NCI-H510A treated with DMSO at 0.1 percent for 48 hours (cell line): ENCODE results near the gene SEC24B.

Experiments used
- DNase-seq: peaks from one replicate; lab custom pipeline; 2025; lab: John Stamatoyannopoulos, UW

The SEC24B gene

DNA sequence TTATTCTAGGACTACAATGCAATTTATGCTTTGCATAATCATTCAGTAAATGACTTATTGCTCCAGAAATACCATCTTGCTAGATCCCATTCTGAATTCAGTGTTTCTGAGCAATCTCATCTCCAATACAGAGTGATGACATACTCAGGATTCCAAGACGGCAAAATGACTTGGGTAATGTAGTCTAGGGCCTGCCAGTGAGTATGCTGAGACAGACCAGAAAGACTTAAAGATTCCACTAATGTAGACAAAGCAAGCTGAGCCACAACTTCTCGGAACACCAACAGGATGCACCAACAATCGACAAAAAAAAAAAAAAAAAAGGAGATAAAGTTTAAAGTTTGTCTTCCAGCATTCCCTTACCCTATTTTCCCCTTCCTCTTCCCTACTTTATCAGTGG is 919 bp upstream of the SEC24B start:
- no peak for DNase-seq

DNA sequence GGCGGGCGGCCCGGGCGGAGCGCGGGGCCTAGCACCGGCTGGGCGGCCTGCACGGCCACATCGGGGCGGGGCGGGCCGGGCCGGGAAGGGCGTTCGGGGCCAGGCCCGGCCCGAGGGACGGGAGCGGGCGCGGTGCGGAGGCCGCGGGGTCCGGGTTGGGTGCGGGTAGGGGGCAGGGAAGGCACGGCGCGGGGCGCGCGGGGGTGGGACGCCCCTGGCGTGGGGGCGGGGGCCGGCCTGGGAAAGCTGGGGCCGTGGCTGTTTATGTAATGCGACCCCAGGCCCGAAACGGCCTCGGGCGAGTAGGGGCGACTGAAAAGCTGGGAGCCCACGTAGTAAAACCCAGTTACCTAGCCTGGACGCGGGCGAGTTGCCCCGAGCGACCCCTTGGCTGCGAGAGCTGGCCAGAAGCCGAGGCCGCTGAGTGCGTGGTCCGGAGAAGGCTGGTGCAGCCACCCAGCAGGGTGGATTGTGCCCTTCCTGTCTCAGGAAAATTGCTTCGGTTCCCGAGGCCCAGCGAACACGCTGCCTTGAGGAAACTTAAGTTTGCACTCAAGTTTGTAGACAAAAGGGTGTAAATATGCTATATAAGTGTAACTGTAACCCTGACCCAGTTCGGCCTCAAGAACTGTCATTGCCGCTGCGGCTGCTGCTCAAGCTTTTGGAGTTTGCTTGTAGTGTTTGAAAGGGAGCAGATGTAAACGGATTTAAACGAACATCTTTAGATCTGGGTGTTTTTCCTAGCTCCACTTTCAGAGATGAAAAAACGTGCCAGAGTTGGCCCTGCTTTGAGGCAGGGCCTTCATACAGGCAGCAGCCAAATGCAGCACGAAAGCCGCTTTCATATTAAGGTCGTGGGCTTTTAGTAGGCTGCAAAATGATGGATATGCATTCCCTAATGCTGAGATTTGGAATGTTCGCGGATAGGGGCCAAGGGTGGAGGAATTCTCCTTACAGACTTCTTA is 674 bp downstream of the SEC24B start:
- DNase-seq: no peak

DNA sequence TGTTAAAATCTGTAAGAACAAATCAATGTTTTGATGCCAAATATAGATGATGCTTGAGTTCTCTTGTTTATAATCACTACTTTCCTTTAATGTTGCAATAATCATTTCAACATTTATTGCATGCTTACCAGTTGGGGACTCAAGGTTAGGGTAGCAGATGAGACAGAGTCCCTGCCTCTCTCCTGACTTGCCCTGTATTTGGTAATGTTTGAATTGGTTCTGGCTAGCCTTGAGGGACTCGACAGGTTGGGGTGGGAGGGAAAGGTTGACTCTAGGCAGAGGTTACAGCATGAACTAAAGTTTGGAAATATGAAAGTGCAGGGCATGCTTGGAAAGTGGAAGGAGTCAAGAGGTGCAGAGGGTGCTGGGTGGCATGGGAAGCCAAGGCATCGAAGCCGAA is 2.0 kb downstream of the SEC24B start:
- no peak for DNase-seq

DNA sequence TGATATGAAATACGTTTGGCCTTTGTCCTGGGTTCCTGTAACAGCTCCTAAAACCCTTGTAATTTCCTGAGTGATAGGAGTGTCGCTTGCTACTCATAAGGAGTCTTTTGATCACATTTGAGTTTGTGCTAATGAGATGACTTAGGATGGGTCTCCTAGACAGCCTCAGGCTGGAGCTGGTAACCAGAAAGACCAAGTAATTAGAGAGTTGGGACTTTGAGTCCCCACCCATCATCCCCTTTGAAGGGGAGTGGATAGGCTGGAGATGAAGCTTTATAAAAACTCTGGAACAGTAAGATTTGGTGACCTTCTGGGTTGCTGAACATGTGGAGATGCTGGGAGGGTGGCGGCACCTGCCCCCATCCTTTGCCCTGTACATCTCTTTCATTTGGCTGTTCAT is 2.9 kb downstream of the SEC24B start:
- DNase-seq: no peak

DNA sequence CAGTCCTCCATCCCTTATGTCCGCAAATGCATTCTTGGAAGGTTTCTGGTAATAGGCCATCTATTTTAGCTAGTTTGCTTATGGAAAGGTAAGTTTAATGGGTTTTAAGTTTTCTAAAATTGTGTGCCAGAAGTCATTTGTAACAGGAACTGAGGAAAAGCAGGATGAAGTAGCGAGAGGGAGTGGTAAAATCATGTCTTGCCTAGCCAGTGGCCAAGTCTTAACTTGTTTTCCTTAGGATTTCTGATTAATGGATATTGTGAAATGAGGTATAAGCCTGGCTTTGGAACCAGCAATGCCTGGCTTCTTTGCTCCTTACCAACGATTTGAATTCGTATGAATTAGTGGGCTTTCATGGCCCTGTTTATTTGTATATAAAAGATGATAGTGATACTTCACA is 7.3 kb downstream of the SEC24B start:
- DNase-seq: no peak

DNA sequence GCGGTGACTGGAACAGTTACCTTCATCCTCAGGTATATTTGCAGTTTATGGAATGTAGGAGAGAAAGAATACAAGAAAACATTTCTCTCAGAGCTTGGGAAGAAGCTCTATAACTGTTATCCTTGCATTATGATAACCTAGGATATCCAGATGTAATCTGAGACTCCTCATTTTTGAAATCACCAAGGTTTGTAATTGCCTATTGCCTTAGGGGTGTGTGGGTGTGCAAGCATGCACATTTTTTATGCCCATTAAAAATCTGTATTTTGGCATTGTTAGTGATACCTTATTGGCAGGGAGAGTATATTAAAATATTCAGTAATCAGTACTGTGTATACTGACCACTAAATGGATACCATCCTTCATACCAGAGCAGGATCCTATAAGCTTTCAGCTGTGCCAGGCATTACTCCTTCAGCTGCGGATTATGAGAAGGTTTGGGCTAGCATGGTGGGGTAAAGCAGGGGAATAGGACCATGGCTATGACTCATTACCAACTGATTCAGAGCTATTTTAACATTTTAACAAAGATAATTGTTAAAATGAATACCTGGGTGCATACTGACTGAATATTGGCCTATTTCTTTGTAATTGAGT is 8.3 kb downstream of the SEC24B start:
- DNase-seq: no peak

DNA sequence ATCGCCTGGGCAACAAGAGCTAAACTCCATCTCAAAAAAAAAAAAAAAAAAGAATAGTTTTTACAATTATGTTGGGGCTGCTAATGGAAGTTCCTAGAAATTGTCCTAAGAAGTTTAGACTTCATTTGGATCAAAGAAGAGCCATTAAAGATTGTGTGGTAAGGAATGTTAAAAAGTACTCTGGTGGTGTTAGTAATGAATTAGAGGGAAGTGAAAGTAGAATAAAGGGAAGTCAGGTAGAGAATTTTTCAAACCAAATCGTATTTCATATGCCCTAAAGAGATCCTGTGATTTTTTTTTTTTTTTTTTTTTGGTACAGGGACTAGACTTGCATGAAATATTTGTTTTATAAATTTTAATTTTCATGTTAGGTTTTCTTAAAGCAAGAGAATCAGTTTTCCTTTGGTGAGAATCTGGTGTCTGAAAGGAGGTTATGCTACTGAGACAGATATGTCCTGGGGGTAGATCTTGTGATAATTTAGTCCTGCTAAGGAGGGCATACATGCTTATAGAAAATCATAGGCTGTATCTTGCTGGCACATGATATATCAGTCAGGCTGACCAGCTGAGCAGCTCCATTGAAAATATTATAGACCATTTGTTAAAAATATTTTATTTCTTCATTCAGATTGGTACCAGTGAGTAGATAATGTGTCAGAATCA is 10.7 kb downstream of the SEC24B start:
- no peak for DNase-seq

DNA sequence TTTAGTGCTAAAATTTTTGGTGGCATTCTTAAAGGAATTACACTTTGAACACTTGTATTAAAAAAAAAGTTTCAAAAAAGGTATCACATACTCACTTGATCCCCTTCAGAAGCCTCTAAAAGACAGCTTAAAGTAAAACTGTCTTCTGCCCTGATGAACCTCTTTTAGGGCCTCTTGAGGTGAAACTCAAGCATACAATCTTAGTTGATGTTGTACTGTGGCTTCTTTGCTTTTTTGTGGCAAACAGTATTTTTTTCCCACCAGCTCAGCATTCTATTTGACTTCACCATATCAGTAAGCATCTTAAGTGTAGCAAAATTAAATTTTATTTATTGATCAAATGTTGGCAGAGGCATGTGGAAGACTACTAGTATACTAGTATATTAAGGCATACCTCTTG is 13.7 kb downstream of the SEC24B start:
- DNase-seq: no peak

DNA sequence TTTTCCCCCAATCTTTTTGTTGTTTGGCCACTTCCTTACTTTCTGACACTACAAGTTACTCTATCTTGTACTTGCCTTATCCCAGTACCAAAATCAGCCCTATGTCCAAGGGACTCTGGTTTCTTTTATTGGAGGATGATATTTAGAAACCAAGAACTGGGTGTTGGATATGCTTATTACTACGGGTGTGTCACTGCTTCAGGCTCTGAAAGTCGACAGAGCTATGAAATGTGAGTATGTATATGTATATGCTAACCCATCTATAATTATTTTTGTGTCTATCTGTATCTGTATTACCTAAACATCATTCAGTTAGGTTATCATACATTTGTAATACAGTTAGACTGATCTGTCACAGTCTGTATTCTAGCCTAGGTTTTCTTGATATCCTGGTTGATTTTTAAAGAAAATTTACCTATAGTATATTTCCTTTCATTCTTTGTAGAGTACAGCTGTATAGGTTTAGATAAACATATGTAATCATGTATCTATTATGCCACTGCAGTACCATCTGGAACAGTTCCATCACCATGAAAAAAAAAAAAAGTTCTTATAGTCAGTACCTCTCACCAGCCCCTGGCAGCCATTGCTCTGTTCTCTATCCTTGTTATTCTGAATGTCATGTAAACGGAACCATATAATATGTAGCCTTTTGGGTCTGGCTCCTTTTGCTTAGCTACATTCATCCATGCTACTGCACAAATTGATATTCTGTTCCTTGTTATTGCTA is 18.1 kb downstream of the SEC24B start:
- no peak for DNase-seq

DNA sequence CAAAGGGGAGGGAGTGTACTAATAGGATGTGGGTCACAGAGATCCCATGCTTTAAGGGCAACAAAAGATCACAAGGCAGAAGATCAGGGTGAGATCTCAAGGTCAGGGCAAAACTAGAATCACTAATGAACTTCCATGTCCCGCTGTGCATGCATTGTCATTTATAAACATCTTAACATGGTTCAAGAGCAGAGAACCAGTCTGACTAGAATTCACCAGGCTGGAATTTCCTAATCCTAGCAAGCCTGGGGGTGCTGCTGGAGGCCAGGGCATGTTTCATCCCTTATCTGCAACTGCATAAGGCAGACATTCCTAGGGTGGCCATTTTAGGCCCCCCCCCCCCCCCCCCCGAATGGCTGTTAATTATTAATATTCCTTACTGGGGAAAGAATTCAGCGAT is 19.5 kb downstream of the SEC24B start:
- DNase-seq: peak; percentile 6

DNA sequence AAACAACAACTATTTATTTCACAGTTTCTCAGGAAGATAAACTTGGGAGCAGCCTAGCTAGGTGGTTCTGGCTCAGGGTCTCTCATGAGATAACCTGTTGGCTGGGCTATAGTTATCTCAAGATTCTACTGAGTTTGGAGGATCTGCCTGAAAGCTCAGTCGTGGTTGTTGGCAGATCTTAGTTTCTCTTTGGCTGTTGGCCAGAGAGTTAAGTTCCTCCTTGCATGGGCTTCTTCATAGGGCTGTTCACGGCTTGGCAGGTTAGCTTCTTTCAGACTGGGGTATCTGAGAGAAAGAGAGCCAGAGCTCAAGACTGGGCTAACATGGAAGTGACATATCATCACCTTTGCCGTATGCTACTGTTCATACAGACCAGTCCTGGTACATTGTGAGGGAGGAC is 28.7 kb downstream of the SEC24B start:
- DNase-seq: no peak

DNA sequence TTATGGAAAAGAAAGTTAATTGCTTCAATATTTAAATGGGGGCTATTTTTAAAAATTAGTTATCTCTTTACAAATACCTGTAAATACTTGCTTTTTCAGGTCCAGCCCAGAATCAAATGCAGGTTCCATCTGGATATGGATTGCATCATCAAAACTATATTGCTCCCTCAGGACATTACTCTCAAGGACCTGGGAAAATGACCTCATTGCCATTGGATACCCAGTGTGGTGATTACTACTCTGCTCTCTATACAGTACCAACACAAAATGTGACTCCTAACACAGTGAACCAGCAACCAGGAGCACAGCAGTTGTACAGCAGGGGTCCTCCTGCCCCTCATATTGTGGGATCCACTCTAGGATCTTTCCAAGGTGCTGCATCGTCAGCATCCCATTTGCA is 29.2 kb downstream of the SEC24B start:
- DNase-seq: no peak

DNA sequence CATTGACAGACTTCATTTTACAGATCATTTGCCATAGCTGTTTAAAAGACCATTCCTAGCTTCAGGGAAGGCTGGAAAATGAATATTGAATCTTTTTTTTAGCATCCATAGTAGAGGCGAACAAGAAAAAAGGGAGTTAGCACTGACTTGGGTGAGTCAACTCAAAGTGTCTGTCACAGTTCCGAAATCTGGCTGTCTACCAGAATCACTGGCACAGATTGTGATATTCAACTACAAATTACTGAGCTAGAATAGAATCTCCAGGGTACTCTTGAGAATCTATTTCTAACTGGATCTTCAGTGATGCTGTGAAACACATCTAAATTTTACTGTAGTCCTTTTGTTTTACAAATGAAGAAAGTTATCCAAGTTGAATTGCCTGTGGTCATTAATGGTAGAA is 31.5 kb downstream of the SEC24B start:
- DNase-seq: no peak

DNA sequence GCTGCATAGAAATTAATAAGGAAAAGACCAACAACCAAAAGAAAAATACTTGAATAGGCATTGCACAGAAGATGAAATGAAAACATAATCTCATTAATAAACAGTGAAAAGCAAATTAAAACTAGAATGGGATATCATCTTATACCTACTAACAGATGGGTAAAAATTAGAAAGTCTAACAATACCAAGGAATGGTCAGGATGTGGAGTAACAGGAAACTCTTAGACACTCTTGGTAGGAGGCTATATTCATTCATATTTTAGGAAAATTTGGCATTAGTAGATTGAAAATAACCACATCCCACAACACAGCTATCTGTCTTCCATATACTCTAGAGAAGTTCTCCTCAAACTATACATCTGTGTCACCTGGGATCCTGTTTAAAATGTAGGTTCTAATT is 36.3 kb downstream of the SEC24B start:
- no peak for DNase-seq

DNA sequence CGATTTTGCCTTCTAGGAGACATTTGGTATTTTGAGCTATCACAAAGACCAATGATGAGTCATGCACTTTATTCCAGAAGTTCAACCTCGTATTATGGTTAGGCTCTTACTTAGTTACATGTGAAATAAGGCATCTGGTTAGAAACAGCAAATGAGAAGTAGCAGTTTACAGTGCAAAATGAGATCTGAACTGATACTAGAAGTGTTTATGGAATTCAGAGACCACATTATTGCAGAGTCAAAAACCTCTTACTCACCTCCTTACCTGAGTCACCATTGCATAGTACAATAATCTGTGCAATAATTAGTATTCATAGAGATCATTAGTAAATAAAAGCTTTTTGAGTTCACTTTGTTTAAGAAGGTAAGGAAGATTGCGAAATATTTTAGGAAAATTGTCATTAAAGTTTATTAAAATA is 38.7 kb downstream of the SEC24B start:
- DNase-seq: no peak

DNA sequence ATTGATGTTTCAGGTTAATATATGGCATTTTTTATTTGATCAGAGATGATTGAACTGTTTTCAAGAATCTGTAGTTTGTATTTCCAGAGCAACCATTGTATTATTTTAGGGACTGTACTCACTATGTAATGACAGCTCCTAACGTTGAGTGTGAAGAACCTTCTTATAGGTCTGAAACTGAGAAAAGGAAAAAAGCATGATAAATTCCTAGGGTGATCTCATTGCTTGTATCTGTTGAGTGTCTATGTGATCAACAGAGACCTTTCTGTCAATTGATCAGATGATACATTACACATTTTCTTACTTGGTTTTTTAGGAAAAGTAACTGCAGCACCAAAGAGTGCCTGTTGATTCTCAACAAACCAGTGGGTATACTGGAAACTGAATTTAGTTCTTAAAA is 40.2 kb downstream of the SEC24B start:
- no peak for DNase-seq

DNA sequence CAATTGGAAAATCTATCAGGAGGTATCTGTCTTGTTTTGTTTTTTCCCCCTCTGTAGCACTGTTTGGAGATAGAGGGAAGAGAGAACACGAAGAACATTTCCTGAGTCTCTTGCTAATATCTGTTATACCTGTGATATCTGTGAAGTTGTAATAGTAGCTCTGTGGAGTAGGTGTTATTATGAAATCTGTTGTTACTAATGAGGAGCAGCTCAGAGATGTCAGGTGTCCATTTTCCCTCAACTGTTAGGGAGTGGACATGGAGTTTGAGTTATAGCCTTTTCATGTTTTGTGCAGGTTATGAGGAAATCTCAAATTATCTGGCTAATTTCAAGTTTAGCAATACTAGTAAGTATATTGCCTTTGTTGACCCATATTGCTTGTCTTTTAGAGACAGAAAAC is 52.4 kb downstream of the SEC24B start:
- DNase-seq: no peak

DNA sequence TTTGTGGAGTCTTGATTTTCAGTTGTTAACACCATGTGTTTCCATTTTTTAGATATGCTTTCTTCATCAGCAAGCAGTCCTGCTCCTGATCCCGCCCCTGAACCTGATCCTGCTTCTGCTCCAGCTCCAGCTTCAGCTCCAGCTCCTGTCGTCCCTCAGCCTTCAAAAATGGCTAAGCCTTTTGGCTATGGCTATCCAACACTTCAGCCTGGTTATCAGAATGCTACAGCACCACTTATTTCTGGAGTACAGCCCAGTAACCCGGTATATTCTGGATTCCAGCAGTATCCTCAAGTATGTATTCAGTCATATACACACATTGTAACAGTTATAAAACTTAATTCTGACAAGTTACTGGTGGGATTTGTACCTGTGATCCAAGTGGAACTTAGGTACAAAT is 60.9 kb downstream of the SEC24B start:
- DNase-seq: no peak

DNA sequence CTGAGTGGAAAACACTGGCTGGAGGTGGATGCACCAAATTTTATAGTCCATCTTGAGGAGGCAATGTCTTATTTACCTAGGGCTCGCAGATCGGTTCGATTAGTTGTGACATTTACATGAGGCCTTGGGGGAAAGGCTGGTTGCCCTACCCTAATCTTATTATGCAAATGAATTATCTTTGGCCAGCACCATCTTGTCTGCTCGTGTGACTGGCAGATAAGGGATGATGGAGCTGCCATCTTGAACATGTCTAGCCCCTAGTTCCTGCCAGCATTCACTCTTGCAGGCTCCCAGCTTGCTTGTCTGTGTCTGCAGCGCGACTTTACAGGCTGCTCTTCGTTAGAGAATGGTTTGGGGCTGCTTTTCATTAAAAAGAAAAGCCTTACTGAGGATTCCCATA is 61.9 kb downstream of the SEC24B start:
- no peak for DNase-seq

DNA sequence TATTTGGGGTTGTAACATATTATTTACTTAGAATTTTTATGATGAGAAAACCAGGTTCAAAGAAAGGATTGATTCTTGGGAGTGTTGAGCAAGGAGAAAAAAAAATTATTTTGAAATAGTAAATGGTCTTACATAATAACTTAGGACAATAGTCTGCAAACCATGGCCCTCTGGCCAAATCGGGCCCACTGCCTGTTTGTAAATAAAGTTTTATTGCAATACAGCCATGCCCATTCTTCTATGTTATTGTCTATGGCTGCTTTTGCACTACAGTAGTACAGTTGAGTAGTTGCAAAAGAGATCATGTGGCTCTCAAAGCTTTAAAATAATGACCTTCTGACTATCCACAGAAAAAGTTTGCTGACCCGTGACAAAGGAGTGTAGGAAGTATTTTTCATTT is 63.3 kb downstream of the SEC24B start:
- DNase-seq: no peak

DNA sequence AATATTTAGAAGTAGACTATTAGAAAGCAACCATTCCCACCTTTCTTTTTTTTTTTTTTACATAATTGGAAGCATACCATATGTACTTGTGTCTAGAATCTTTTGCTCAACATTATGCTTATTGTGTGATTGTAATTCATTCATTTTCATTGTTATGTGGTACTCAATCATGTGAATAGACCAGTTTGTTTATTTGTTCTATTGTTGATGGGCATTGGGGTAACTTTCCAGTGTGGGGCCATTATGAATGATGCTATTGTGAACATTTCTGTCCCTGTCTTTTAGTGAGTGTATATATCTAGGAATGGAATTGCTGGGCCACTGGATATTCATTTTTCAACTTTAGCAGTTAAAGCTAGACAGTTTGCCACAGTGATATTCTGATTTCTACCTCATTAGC is 63.9 kb downstream of the SEC24B start:
- no peak for DNase-seq

DNA sequence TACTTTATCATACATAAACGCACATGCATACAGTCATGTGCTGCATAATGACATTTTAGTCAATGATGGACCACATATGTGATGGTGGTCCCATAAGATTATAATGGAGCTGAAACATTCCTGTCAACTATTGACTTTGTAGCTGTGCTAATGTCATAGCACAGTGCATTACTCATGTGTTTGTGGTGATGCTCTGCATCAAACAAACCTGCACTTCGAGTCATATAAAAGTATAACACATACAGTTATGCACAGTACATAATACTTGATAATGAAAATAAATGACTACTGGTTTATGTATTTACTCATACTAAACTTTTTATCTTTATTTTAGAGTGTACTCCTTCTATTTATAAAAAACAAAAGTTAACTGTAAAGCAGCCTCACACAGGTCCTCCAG is 65.9 kb downstream of the SEC24B start:
- no peak for DNase-seq

DNA sequence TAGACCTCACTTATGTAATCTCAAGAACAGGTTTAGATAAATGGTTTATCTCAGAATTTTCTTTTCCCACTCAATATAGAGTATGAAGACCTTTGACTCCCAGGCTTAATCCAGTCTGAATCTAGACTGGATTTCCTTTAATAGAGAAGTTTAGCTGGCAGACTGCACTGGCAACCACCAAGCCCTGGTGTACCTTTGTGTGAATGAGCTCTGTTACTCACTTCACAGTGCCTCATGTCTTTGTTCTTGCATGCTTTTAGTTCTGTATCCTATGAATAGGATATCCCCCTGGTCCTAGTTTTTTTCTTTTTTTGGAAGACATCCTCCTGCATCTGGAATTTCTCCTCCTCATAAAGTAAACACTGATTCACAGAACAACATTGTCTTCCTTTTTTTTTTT is 73.3 kb downstream of the SEC24B start:
- DNase-seq: no peak
